GM23248 (cell line): Measurements from ENCODE around the gene STXBP6.

Experiments
- EZH2 ChIP-seq: fragments of 200-600 bp; sonication (generic); IDR thresholded peaks from 2 replicates; pipeline ENCODE4 v1.6.1; 2018; ENCODE audit warnings: antibody characterized with exemption, mild to moderate bottlenecking; ENCODE audit not compliant: insufficient read depth, poor library complexity, severe bottlenecking
- EZH2phosphoT487 ChIP-seq: fragments of 200-600 bp; sonication (generic); IDR thresholded peaks from 2 replicates; pipeline ENCODE4 v1.6.1; 2018; ENCODE audit warnings: antibody characterized with exemption, moderate library complexity, mild to moderate bottlenecking, low read depth; ENCODE audit not compliant: insufficient read depth

DNA sequence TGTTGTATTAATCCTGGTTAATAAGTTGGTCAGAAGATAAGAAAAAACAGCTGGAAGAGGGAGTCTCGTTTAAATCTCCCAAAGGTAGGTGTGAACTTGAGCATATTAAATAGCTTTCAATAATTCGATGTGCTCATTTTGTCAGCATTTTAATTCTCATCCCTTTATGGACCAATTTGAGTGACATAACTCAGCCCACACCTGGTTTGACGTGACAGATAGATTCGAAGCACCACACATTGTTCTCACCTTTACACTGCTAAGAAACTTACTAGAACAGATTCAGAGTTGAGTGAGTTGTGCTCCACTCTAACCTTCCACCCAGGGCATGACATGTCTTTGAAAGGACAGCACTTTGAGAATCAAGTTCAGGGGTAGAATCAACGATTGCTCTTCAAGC is 254.5 kb downstream of the STXBP6 start:
- TF ChIP-seq EZH2phosphoT487 (no peak), EZH2 (no peak)
